ENCODE data around the gene IGSF21.
"Not testable (repeated sequence)": the region's sequence is repeated elsewhere in the genome, so short reads cannot be mapped to it uniquely, and the experiment has no call there.

The IGSF21 gene

GRCh38 chr1:18404460-18404859, 296.9 kb downstream of the IGSF21 start:
- DNase-seq (ENCODE audit: low read depth): no peak

GRCh38 chr1:18407166-18408045, 299.8 kb downstream of the IGSF21 start:
- no peak for DNase-seq (ENCODE audit: low read depth)

- no peak for DNase-seq (ENCODE audit: low read depth)
Measured at GRCh38 chr1:18408656-18409370, 301.2 kb downstream of the IGSF21 start.

GRCh38 chr1:18409609-18410237, 302.1 kb downstream of the IGSF21 start:
- no peak for DNase-seq (ENCODE audit: low read depth)

GRCh38 chr1:18410407-18410806, 302.8 kb downstream of the IGSF21 start:
- no peak for DNase-seq (ENCODE audit: low read depth)

GRCh38 chr1:18411321-18411720, 303.7 kb downstream of the IGSF21 start:
- DNase-seq (ENCODE audit: low read depth): no peak

GRCh38 chr1:18411820-18412641, 304.4 kb downstream of the IGSF21 start:
- no peak for DNase-seq (ENCODE audit: low read depth)

- DNase-seq (ENCODE audit: low read depth): no peak
Measured at GRCh38 chr1:18412882-18413353, 305.3 kb downstream of the IGSF21 start.

- no peak for DNase-seq (ENCODE audit: low read depth)
Measured at GRCh38 chr1:18413541-18414305, 306.1 kb downstream of the IGSF21 start.

- no peak for DNase-seq (ENCODE audit: low read depth)
Measured at GRCh38 chr1:18414321-18414720, 306.7 kb downstream of the IGSF21 start.

GRCh38 chr1:18414872-18415447, 307.4 kb downstream of the IGSF21 start:
- DNase-seq (ENCODE audit: low read depth): no peak

GRCh38 chr1:18415448-18416027, 307.9 kb downstream of the IGSF21 start:
- no peak for DNase-seq (ENCODE audit: low read depth)

- not testable (repeated sequence) for DNase-seq (ENCODE audit: low read depth)
Measured at GRCh38 chr1:18416126-18416525, 308.5 kb downstream of the IGSF21 start.

GRCh38 chr1:18417316-18418269, 310.0 kb downstream of the IGSF21 start:
- DNase-seq (ENCODE audit: low read depth): no peak

- no peak for DNase-seq (ENCODE audit: low read depth)
Measured at GRCh38 chr1:18419113-18419844, 311.7 kb downstream of the IGSF21 start.

- no peak for DNase-seq (ENCODE audit: low read depth)
Measured at GRCh38 chr1:18419845-18420184, 312.2 kb downstream of the IGSF21 start.

- DNase-seq (ENCODE audit: low read depth): no peak
Measured at GRCh38 chr1:18422076-18422777, 314.6 kb downstream of the IGSF21 start.

- no peak for DNase-seq (ENCODE audit: low read depth)
Measured at GRCh38 chr1:18422954-18423353, 315.4 kb downstream of the IGSF21 start.

Data from activated gamma-delta T cell treated with anti-CD3 and anti-CD28 coated beads, Interleukin-2, amount 50 U/mL, for 16 hours (primary cell).